Calu3 (cell line): ENCODE results near the gene SEC63. TPM values are rescaled to one million over a fixed set of nuclear protein-coding genes. Genes with fewer than 3 reads are reported as not detected.

ENCODE experiments used
- BruUV-seq: library from RNA; stranded (reverse); fragments of 400-500 nt; replicated peaks from 2 replicates; lab custom pipeline; 2021; lab: Mats Ljungman, UMichigan
- CTCF ChIA-PET: fragments of 300-600 bp; sonication (Branson Sonifier 250); formaldehyde crosslinking; loops from one replicate; lab custom pipeline; 2022; ENCODE audit warnings: antibody characterized with exemption; lab: Charles Lee
- DNase-seq: peaks from one replicate; pipeline ENCODE4 v3.0.0; 2022
- H3K27ac Mint-ChIP-seq: one replicate; pipeline ENCODE4 v1.8.0; 2022; ENCODE audit warnings: mixed read lengths; ENCODE audit not compliant: unreplicated experiment
- H3K27me3 Mint-ChIP-seq: one replicate; pipeline ENCODE4 v1.8.0; 2022; ENCODE audit warnings: mixed read lengths; ENCODE audit not compliant: unreplicated experiment
- H3K36me3 Mint-ChIP-seq: one replicate; pipeline ENCODE4 v1.8.0; 2022; ENCODE audit warnings: mild to moderate bottlenecking, moderate library complexity, mixed read lengths; ENCODE audit not compliant: insufficient read depth, unreplicated experiment
- H3K4me1 Mint-ChIP-seq: one replicate; pipeline ENCODE4 v1.8.0; 2022; ENCODE audit warnings: mild to moderate bottlenecking, low read depth, mixed read lengths; ENCODE audit not compliant: unreplicated experiment
- H3K4me3 Mint-ChIP-seq: one replicate; pipeline ENCODE4 v1.8.0; 2022; ENCODE audit warnings: mild to moderate bottlenecking, low read depth, moderate library complexity, mixed read lengths; ENCODE audit not compliant: unreplicated experiment
- H3K9me3 Mint-ChIP-seq: one replicate; pipeline ENCODE4 v1.8.0; 2022; ENCODE audit warnings: low read depth, mixed read lengths; ENCODE audit not compliant: unreplicated experiment
- intact Hi-C: fragments of 100-400 bp; cut with micrococcal nuclease; formaldehyde crosslinking; loops from one replicate; pipeline ENCODE4 v1.10.0; 2022; ENCODE audit not compliant: unreplicated experiment
- total RNA-seq: library from RNA; stranded (reverse); gene quantifications from 2 replicates; pipeline ENCODE4 v1.2.3, GENCODE V29; 2022
- TF ChIP-seq, protein P1 (sequence below): fragments of 200-600 bp; IDR thresholded peaks from one replicate; pipeline ENCODE4 v1.8.0; 2022; ENCODE audit warnings: antibody characterized with exemption; ENCODE audit not compliant: unreplicated experiment

Gene SEC63
- total RNA-seq, 1 experiment from 2014 or later, result 135 TPM

DNA sequence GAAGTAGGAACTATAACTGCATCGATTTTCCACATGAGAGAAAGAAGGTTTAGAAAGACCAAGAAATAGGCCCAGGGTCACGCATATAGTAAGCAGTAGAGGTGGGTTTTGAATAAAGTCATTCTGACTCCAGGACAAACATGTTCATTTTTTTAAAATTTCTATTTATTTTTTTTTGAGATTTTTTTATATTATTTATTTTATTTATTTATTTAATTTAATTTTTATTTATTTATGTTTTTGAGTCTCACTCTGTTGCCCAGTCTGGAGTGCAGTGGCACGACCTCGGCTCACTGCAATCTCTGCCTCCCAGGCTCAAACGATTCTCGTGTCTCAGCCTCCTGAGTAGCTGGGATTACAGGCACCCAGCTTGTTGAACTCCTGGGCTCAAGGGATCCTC lies 13.2 kb upstream of the SEC63 start:
- H3K27ac Mint-ChIP-seq, result no peak overlapping the region
- peaks cover 7% of the 10 kb centered on the region for H3K27me3 Mint-ChIP-seq
- H3K4me1 Mint-ChIP-seq, result peaks cover 21% of the 10 kb centered on the region
- H3K36me3 Mint-ChIP-seq, result peaks cover 6% of the 10 kb centered on the region
- H3K4me3 Mint-ChIP-seq, result no peak overlapping the region
- intact Hi-C loops, result no loop called here
- DNase-seq, result no peak
- no TSS peak for BruUV-seq
- CTCF ChIA-PET, result no interaction called here
- TF ChIP-seq, protein P1, sequence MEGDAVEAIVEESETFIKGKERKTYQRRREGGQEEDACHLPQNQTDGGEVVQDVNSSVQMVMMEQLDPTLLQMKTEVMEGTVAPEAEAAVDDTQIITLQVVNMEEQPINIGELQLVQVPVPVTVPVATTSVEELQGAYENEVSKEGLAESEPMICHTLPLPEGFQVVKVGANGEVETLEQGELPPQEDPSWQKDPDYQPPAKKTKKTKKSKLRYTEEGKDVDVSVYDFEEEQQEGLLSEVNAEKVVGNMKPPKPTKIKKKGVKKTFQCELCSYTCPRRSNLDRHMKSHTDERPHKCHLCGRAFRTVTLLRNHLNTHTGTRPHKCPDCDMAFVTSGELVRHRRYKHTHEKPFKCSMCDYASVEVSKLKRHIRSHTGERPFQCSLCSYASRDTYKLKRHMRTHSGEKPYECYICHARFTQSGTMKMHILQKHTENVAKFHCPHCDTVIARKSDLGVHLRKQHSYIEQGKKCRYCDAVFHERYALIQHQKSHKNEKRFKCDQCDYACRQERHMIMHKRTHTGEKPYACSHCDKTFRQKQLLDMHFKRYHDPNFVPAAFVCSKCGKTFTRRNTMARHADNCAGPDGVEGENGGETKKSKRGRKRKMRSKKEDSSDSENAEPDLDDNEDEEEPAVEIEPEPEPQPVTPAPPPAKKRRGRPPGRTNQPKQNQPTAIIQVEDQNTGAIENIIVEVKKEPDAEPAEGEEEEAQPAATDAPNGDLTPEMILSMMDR, result no peak
- no peaks in the 10 kb centered on the region for H3K9me3 Mint-ChIP-seq

DNA sequence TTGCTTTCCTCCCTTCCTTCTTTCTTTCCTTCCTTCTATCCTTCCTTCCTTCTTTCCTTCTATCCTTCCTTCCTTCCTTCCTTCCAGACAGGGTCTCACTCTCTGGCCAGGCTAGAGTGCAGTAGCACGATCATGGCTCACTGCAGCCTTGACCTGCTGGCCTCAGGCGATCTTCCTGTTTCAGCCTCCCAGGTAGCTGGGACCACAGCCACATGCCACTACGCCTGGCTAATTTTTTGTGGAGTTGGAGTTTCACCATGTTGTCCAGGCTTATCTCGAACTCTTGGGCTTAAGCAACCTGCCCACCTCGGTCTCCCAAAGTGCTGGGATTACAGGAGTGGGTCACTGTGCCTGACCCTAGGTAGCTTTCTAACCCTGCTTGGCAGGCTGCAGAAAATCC lies 12.2 kb upstream of the SEC63 start:
- no peak for DNase-seq
- BruUV-seq, result no TSS peak
- no peaks in the 10 kb centered on the region for H3K9me3 Mint-ChIP-seq
- peaks cover 6% of the 10 kb centered on the region for H3K36me3 Mint-ChIP-seq
- TF ChIP-seq, protein P1, result no peak
- CTCF ChIA-PET, result no interaction called here
- peaks cover 7% of the 10 kb centered on the region for H3K27me3 Mint-ChIP-seq
- H3K4me1 Mint-ChIP-seq, result peaks cover 21% of the 10 kb centered on the region
- H3K27ac Mint-ChIP-seq, result no peak overlapping the region
- intact Hi-C loops, result no loop called here
- H3K4me3 Mint-ChIP-seq, result no peak overlapping the region

DNA sequence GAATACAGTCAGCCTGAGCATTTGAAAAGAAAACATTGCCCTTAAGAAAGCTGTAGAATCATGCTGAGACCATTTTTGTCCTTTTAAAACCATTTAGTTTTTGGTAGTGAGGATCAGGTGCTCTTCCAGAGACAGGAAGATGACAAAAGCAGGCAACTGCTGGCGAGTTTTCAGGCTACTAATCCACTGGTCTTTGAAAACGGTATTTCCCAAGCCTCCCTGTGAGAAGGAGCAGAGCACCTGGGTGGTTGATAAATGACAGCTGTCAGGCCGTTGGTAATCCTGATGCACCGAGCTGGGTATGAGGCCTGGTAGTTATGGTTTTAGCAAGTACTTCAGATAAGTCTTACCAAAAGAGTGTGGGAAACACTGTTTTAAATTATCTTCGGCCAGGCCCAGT lies 10.1 kb upstream of the SEC63 start:
- Mint-ChIP-seq H3K27ac (no peak overlapping the region), H3K27me3 (peaks cover 7% of the 10 kb centered on the region), H3K9me3 (no peaks in the 10 kb centered on the region), H3K4me3 (no peak overlapping the region), H3K36me3 (no peaks in the 10 kb centered on the region), H3K4me1 (peaks cover 11% of the 10 kb centered on the region)
- intact Hi-C loops, result no loop called here
- TF ChIP-seq, protein P1, result no peak
- BruUV-seq, result no TSS peak
- no peak for DNase-seq
- CTCF ChIA-PET, result no interaction called here

DNA sequence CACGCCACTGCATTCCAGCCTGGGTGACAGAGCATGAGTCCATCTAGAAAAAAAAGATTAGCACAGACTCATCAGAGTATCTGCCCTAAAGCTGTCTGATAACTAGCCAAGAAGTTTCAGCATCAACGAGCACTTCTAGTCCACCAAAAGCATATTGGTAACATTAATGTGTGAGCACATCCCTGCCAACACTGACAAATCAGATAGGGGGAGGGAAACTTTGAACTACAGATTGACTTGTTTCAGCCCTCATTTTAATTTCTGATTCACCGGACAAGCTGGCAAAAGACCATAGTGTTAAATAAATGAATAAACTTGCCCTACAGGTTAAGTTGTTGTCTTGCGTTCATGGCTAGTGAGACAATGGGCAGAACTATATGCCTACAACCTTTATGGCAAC lies 7.7 kb upstream of the SEC63 start:
- no peaks in the 10 kb centered on the region for H3K9me3 Mint-ChIP-seq
- intact Hi-C loops, result no loop called here
- DNase-seq, result no peak
- no peaks in the 10 kb centered on the region for H3K36me3 Mint-ChIP-seq
- peaks cover 7% of the 10 kb centered on the region for H3K27me3 Mint-ChIP-seq
- TF ChIP-seq, protein P1, result no peak
- no peak overlapping the region for H3K4me3 Mint-ChIP-seq
- CTCF ChIA-PET, result no interaction called here
- no peaks in the 10 kb centered on the region for H3K4me1 Mint-ChIP-seq
- no peak overlapping the region for H3K27ac Mint-ChIP-seq
- BruUV-seq, result no TSS peak
